Measurements from ENCODE around the gene CHMP1B.

CHMP1B gene

GRCh38 chr18:11901826-11902438 is 50.7 kb downstream of the CHMP1B start:
- DNase-seq: no peak

DNA sequence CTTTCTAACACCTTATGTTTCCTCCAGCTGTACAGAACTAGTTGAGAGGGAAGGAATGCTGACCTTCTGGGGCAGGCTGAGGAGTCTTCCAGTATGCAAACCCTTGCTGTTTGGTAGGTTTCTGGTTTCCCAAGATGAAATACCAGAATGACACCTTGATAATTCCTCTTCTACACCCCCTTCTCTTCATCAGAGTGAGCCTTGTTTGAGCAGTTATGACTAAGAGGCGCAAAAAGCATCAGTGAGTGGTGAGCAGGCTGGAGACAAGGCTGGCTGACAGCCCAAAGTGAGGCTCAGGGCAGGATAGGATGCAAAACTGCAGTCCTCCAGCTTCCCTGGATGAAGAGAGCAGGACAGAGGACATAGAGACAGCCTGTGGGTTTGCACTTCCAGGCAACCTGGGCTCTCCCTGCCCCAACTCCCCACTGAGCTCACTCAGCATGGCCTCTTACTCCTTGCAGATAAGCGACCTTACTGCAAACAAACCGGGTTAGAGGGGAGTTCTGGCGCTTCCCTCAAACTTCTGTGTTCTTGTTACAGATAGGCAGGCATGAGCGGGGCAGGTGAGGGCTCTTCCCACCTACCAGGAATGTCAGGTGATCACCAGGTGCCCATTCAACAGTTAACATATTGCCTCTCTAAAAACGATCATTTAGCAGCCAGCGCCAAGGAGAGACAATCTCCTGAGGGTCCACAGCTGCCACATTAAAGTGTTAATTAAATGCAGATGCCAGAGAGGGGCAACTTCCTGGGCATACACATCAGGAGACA is 51.5 kb downstream of the CHMP1B start:
- DNase-seq: peak in 2 of 56 donors; percentile 22 to 48
